ENCODE measurements around the gene CD164.

DNA sequence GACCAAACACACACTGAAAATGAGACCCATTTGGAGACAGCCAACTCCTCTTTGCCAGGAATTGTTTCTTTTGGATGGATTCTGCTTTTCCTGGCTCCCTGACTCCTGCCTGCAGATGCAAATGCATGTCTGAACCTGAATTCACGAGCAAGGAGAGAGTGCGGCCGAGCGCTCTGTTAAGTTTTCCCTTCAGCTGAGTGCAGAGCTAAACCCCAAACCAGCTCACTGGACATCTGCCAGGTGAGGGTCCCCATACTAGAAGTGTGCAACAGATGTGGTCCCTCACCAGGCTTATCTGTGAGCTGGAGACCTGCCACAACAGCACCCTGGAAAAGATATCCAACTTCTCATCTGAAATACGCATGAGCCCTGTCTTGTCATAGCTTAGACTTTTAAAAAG is 59.0 kb downstream of the CD164 start:
- no peak for TF ChIP-seq EZH2 (IDR thresholded peaks at IDR 0.05; ENCODE audit: low read length)
- TF ChIP-seq, protein P1, sequence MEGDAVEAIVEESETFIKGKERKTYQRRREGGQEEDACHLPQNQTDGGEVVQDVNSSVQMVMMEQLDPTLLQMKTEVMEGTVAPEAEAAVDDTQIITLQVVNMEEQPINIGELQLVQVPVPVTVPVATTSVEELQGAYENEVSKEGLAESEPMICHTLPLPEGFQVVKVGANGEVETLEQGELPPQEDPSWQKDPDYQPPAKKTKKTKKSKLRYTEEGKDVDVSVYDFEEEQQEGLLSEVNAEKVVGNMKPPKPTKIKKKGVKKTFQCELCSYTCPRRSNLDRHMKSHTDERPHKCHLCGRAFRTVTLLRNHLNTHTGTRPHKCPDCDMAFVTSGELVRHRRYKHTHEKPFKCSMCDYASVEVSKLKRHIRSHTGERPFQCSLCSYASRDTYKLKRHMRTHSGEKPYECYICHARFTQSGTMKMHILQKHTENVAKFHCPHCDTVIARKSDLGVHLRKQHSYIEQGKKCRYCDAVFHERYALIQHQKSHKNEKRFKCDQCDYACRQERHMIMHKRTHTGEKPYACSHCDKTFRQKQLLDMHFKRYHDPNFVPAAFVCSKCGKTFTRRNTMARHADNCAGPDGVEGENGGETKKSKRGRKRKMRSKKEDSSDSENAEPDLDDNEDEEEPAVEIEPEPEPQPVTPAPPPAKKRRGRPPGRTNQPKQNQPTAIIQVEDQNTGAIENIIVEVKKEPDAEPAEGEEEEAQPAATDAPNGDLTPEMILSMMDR (optimal IDR thresholded peaks at IDR 0.05 in 1 of 3, IDR thresholded peaks at IDR 0.05 in 1 of 3, conservative IDR thresholded peaks at IDR 0.05 in 1 of 3; ENCODE audit: extremely low read depth in 1 of 3, insufficient read depth in 2 of 3, low read length in 3 of 3): no peak

Measured in keratinocyte (primary cell).